Measurements from ENCODE around the gene F2R.

F2R gene

GRCh38 chr5:76700571-76700970 is 15.4 kb upstream of the F2R start:
- peaks cover 0 to 5% of the 10 kb centered on the region in 2 donors for H3K4me1 ChIP-seq (ENCODE audit: control insufficient read depth in 1 of 2, insufficient read depth in 2 of 2, low read length in 2 of 2)
- H3K27ac ChIP-seq (ENCODE audit: low read depth, low read length) = no peak overlapping the region
- no peaks in the 10 kb centered on the region for H3K27me3 ChIP-seq (ENCODE audit: control insufficient read depth in 1 of 2, insufficient read depth in 2 of 2, low read length in 2 of 2)
- peaks cover 26 to 39% of the 10 kb centered on the region in 2 donors for H3K36me3 ChIP-seq (ENCODE audit: control insufficient read depth in 1 of 2, insufficient read depth in 2 of 2, low read length in 2 of 2)
- H3K9ac ChIP-seq (ENCODE audit: low read depth in 1 of 2, low read length in 2 of 2) = no peak overlapping the region
- H3K9me3 ChIP-seq (ENCODE audit: control insufficient read depth in 1 of 2, low read length in 2 of 2) = no peaks in the 10 kb centered on the region
- no peak overlapping the region for H3K4me3 ChIP-seq (ENCODE audit: low read depth in 1 of 2, low read length in 2 of 2)

GRCh38 chr5:76701298-76701697 is 14.6 kb upstream of the F2R start:
- H3K9me3 ChIP-seq (ENCODE audit: control insufficient read depth in 1 of 2, low read length in 2 of 2) = no peaks in the 10 kb centered on the region
- H3K36me3 ChIP-seq (ENCODE audit: control insufficient read depth in 1 of 2, insufficient read depth in 2 of 2, low read length in 2 of 2) = peaks cover 19 to 35% of the 10 kb centered on the region in 2 donors
- no peaks in the 10 kb centered on the region for H3K27me3 ChIP-seq (ENCODE audit: control insufficient read depth in 1 of 2, insufficient read depth in 2 of 2, low read length in 2 of 2)
- no peak overlapping the region for H3K27ac ChIP-seq (ENCODE audit: low read depth, low read length)
- no peak overlapping the region for H3K9ac ChIP-seq (ENCODE audit: low read depth in 1 of 2, low read length in 2 of 2)
- H3K4me1 ChIP-seq (ENCODE audit: control insufficient read depth in 1 of 2, insufficient read depth in 2 of 2, low read length in 2 of 2) = peaks cover 0 to 6% of the 10 kb centered on the region in 2 donors
- no peak overlapping the region for H3K4me3 ChIP-seq (ENCODE audit: low read depth in 1 of 2, low read length in 2 of 2)

- Histone ChIP-seq H3K27me3 (ENCODE audit: control insufficient read depth in 1 of 2, insufficient read depth in 2 of 2, low read length in 2 of 2) (no peaks in the 10 kb centered on the region), H3K4me1 (ENCODE audit: control insufficient read depth in 1 of 2, insufficient read depth in 2 of 2, low read length in 2 of 2) (peaks cover 0 to 6% of the 10 kb centered on the region in 2 donors), H3K9me3 (ENCODE audit: control insufficient read depth in 1 of 2, low read length in 2 of 2) (no peaks in the 10 kb centered on the region), H3K9ac (ENCODE audit: low read depth in 1 of 2, low read length in 2 of 2) (no peak overlapping the region), H3K4me3 (ENCODE audit: low read depth in 1 of 2, low read length in 2 of 2) (no peak overlapping the region), H3K36me3 (ENCODE audit: control insufficient read depth in 1 of 2, insufficient read depth in 2 of 2, low read length in 2 of 2) (peaks cover 14 to 35% of the 10 kb centered on the region in 2 donors), H3K27ac (ENCODE audit: low read depth, low read length) (no peak overlapping the region)
Observed at GRCh38 chr5:76703707-76704106, 12.2 kb upstream of the F2R start.

GRCh38 chr5:76704131-76704663 is 11.7 kb upstream of the F2R start:
- Histone ChIP-seq H3K27ac (ENCODE audit: low read depth, low read length) (no peak overlapping the region), H3K27me3 (ENCODE audit: control insufficient read depth in 1 of 2, insufficient read depth in 2 of 2, low read length in 2 of 2) (no peaks in the 10 kb centered on the region), H3K36me3 (ENCODE audit: control insufficient read depth in 1 of 2, insufficient read depth in 2 of 2, low read length in 2 of 2) (peaks cover 14 to 30% of the 10 kb centered on the region in 2 donors), H3K4me1 (ENCODE audit: control insufficient read depth in 1 of 2, insufficient read depth in 2 of 2, low read length in 2 of 2) (peaks cover 0 to 6% of the 10 kb centered on the region in 2 donors), H3K4me3 (ENCODE audit: low read depth in 1 of 2, low read length in 2 of 2) (no peak overlapping the region), H3K9ac (ENCODE audit: low read depth in 1 of 2, low read length in 2 of 2) (no peak overlapping the region), H3K9me3 (ENCODE audit: control insufficient read depth in 1 of 2, low read length in 2 of 2) (no peaks in the 10 kb centered on the region)

GRCh38 chr5:76705574-76705973 is 10.4 kb upstream of the F2R start:
- no peak overlapping the region for H3K4me3 ChIP-seq (ENCODE audit: low read depth in 1 of 2, low read length in 2 of 2)
- no peak overlapping the region for H3K27ac ChIP-seq (ENCODE audit: low read depth, low read length)
- H3K4me1 ChIP-seq (ENCODE audit: control insufficient read depth in 1 of 2, insufficient read depth in 2 of 2, low read length in 2 of 2) = peaks cover 0 to 6% of the 10 kb centered on the region in 2 donors
- no peaks in the 10 kb centered on the region for H3K27me3 ChIP-seq (ENCODE audit: control insufficient read depth in 1 of 2, insufficient read depth in 2 of 2, low read length in 2 of 2)
- H3K9ac ChIP-seq (ENCODE audit: low read depth in 1 of 2, low read length in 2 of 2) = no peak overlapping the region
- no peaks in the 10 kb centered on the region for H3K9me3 ChIP-seq (ENCODE audit: control insufficient read depth in 1 of 2, low read length in 2 of 2)
- peaks cover 14 to 30% of the 10 kb centered on the region in 2 donors for H3K36me3 ChIP-seq (ENCODE audit: control insufficient read depth in 1 of 2, insufficient read depth in 2 of 2, low read length in 2 of 2)

- Histone ChIP-seq H3K27me3 (ENCODE audit: control insufficient read depth in 1 of 2, insufficient read depth in 2 of 2, low read length in 2 of 2) (peaks cover 5% of the 10 kb centered on the region in 2 donors), H3K4me3 (ENCODE audit: low read depth in 1 of 2, low read length in 2 of 2) (no peak overlapping the region), H3K9ac (ENCODE audit: low read depth in 1 of 2, low read length in 2 of 2) (no peak overlapping the region), H3K36me3 (ENCODE audit: control insufficient read depth in 1 of 2, insufficient read depth in 2 of 2, low read length in 2 of 2) (peaks cover 4 to 8% of the 10 kb centered on the region in 2 donors), H3K4me1 (ENCODE audit: control insufficient read depth in 1 of 2, insufficient read depth in 2 of 2, low read length in 2 of 2) (peaks cover 2 to 6% of the 10 kb centered on the region in 2 donors), H3K9me3 (ENCODE audit: control insufficient read depth in 1 of 2, low read length in 2 of 2) (no peaks in the 10 kb centered on the region), H3K27ac (ENCODE audit: low read depth, low read length) (no peak overlapping the region)
Observed at GRCh38 chr5:76709762-76710161, 6.2 kb upstream of the F2R start.

GRCh38 chr5:76710991-76711390 is 4.9 kb upstream of the F2R start:
- Histone ChIP-seq H3K4me3 (ENCODE audit: low read depth in 1 of 2, low read length in 2 of 2) (no peak overlapping the region), H3K4me1 (ENCODE audit: control insufficient read depth in 1 of 2, insufficient read depth in 2 of 2, low read length in 2 of 2) (peaks cover 0 to 6% of the 10 kb centered on the region in 2 donors), H3K36me3 (ENCODE audit: control insufficient read depth in 1 of 2, insufficient read depth in 2 of 2, low read length in 2 of 2) (peaks cover 4 to 8% of the 10 kb centered on the region in 2 donors), H3K9ac (ENCODE audit: low read depth in 1 of 2, low read length in 2 of 2) (no peak overlapping the region), H3K27me3 (ENCODE audit: control insufficient read depth in 1 of 2, insufficient read depth in 2 of 2, low read length in 2 of 2) (peaks cover 6 to 11% of the 10 kb centered on the region in 2 donors), H3K27ac (ENCODE audit: low read depth, low read length) (no peak overlapping the region), H3K9me3 (ENCODE audit: control insufficient read depth in 1 of 2, low read length in 2 of 2) (no peaks in the 10 kb centered on the region)

GRCh38 chr5:76714751-76715485 is 1.0 kb upstream of the F2R start:
- Histone ChIP-seq H3K27ac (ENCODE audit: low read depth, low read length) (no peak overlapping the region), H3K9ac (ENCODE audit: low read depth in 1 of 2, low read length in 2 of 2) (peak overlapping the region; percentile 48 to 53), H3K4me3 (ENCODE audit: low read depth in 1 of 2, low read length in 2 of 2) (peak overlapping the region; percentile 64 to 88), H3K36me3 (ENCODE audit: control insufficient read depth in 1 of 2, insufficient read depth in 2 of 2, low read length in 2 of 2) (no peaks in the 10 kb centered on the region), H3K9me3 (ENCODE audit: control insufficient read depth in 1 of 2, low read length in 2 of 2) (no peaks in the 10 kb centered on the region), H3K4me1 (ENCODE audit: control insufficient read depth in 1 of 2, insufficient read depth in 2 of 2, low read length in 2 of 2) (peaks cover 0 to 24% of the 10 kb centered on the region in 2 donors), H3K27me3 (ENCODE audit: control insufficient read depth in 1 of 2, insufficient read depth in 2 of 2, low read length in 2 of 2) (peaks cover 6 to 11% of the 10 kb centered on the region in 2 donors)

- Histone ChIP-seq H3K9me3 (ENCODE audit: control insufficient read depth in 1 of 2, low read length in 2 of 2) (no peaks in the 10 kb centered on the region), H3K4me1 (ENCODE audit: control insufficient read depth in 1 of 2, insufficient read depth in 2 of 2, low read length in 2 of 2) (peaks cover 0 to 24% of the 10 kb centered on the region in 2 donors), H3K9ac (ENCODE audit: low read depth in 1 of 2, low read length in 2 of 2) (peak overlapping the region; percentile 48 to 53), H3K27ac (ENCODE audit: low read depth, low read length) (no peak overlapping the region), H3K36me3 (ENCODE audit: control insufficient read depth in 1 of 2, insufficient read depth in 2 of 2, low read length in 2 of 2) (no peaks in the 10 kb centered on the region), H3K27me3 (ENCODE audit: control insufficient read depth in 1 of 2, insufficient read depth in 2 of 2, low read length in 2 of 2) (peaks cover 6 to 11% of the 10 kb centered on the region in 2 donors), H3K4me3 (ENCODE audit: low read depth in 1 of 2, low read length in 2 of 2) (peak overlapping the region; percentile 64 to 88)
Observed at GRCh38 chr5:76715486-76715735, 515 bp upstream of the F2R start.

- Histone ChIP-seq H3K9ac (ENCODE audit: low read depth in 1 of 2, low read length in 2 of 2) (peak overlapping the region; percentile 48 to 91), H3K4me1 (ENCODE audit: control insufficient read depth in 1 of 2, insufficient read depth in 2 of 2, low read length in 2 of 2) (peaks cover 2 to 27% of the 10 kb centered on the region in 2 donors), H3K4me3 (ENCODE audit: low read depth in 1 of 2, low read length in 2 of 2) (peak overlapping the region; percentile 76 to 88), H3K27me3 (ENCODE audit: control insufficient read depth in 1 of 2, insufficient read depth in 2 of 2, low read length in 2 of 2) (peaks cover 6 to 11% of the 10 kb centered on the region in 2 donors), H3K9me3 (ENCODE audit: control insufficient read depth in 1 of 2, low read length in 2 of 2) (no peaks in the 10 kb centered on the region), H3K27ac (ENCODE audit: low read depth, low read length) (peak overlapping the region; percentile 72), H3K36me3 (ENCODE audit: control insufficient read depth in 1 of 2, insufficient read depth in 2 of 2, low read length in 2 of 2) (no peaks in the 10 kb centered on the region)
Observed at GRCh38 chr5:76716456-76717157, 681 bp downstream of the F2R start.

Measured in duodenal mucosa (tissue), 2 donors.